HUDEP-2 (cell line): ENCODE measurements around the gene ATP5F1D.

Experiments used
- DNase-seq, 76 experiments: peaks; one replicate each; lab custom pipeline; 2025; ENCODE audit not compliant: unreplicated experiment in 76 of 76; lab: John Stamatoyannopoulos, UW

ATP5F1D gene

GRCh38 chr19:1245494-1246264 is 4.1 kb downstream of the ATP5F1D start:
- DNase-seq = no peak

DNA sequence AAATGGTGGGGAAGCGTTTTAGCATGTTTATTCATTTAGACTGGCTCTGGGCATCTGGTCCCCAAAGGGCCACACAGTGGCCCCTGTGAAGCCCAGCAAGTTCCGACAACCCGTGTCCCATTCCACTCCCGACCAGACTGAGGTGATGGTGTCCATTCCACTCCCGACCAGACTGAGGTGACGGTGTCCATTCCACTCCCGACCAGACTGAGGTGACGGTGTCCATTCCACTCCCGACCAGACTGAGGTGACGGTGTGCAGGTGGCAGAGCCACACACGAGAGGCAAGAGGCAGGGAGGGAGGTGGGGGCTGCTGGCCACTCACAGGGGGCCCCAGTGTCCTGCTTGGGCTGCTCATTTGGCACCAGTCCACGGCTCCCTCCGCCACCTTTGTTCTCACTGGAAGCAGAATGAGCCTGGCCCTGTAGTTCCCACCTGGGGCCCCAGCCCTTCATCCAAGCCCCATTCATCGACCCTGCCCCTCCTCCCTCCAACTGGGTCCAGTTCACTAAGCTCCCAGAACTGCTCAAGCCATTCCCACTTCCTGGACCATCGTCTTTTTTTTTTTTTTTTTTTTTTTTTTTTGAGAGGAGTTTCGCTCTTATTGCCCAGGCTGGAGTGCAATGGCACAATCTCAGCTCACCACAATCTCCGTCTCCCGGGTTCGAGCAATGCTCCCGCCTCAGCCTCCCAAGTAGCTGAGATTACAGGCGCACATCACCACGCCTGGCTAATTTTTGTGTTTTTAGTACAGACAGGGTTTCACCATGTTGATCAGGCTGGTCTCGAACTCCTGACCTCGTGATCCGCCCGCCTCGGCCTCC is 4.9 kb downstream of the ATP5F1D start:
- peak in 1 of 76 experiments; percentile 37 for DNase-seq

DNA sequence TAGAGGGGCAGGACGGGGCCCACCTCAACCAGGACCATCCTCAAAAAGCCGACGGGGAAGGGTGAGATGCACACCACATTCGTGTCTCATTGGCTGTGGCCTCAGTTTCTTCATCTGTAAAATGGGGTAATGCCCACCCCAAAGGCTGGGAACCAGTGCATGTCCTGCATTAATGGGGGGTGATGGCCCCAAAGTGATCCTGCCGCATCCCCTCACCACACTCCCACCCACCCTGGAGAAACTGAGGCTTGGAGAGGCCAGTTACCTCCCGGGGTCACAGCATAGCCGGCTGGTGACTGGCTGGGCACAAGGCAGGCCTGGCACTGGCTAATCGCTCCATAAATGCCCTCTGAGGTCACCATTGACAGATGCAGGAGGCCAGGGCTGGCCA is 6.2 kb downstream of the ATP5F1D start:
- no peak for DNase-seq

- peak in 63 of 76 experiments; percentile 39 to 95 (median 71) for DNase-seq
Measured at GRCh38 chr19:1248139-1248785, 6.7 kb downstream of the ATP5F1D start, which contains the start of gene MIDN. Gene MIDN (plus strand): TSS chr19:1248583. CDS start chr19:1250297, 1,714 bp downstream.

DNA sequence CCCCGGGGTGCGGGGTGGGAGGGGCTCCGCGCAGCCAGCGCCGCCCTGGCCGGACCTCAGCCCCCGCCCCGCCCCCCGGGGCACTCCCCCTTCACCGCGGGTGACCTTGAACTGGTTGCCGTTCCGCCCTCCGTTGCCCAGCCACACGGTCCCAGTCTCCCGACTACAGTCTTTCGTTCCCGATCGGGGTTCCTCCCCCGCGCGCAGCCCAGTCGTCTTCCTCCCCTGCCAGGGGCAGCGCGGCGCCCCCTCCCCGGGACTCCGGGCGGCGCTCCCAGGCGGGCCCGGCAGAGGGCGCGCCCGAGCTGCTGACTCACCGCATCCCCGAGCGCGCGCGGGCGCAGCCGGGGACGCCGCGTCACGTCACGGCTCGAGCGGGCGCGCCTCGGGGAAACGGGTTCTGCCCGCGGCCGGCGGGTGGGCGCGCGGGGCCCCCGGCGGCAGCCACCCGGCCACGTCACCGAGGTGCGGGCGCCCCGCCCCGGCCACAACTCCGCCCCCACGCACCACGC is 7.3 kb downstream of the ATP5F1D start:
- peak in 55 of 76 experiments; percentile 32 to 95 (median 75) for DNase-seq

- DNase-seq = peak in 72 of 76 experiments; percentile 52 to 98 (median 94)
Measured at GRCh38 chr19:1249298-1249989, 7.9 kb downstream of the ATP5F1D start.

- peak in 1 of 76 experiments; percentile 64 for DNase-seq
Measured at GRCh38 chr19:1249990-1250436, 8.5 kb downstream of the ATP5F1D start.

GRCh38 chr19:1250437-1251260 is 9.1 kb downstream of the ATP5F1D start:
- peak in 31 of 76 experiments; percentile 19 to 59 (median 38) for DNase-seq

DNA sequence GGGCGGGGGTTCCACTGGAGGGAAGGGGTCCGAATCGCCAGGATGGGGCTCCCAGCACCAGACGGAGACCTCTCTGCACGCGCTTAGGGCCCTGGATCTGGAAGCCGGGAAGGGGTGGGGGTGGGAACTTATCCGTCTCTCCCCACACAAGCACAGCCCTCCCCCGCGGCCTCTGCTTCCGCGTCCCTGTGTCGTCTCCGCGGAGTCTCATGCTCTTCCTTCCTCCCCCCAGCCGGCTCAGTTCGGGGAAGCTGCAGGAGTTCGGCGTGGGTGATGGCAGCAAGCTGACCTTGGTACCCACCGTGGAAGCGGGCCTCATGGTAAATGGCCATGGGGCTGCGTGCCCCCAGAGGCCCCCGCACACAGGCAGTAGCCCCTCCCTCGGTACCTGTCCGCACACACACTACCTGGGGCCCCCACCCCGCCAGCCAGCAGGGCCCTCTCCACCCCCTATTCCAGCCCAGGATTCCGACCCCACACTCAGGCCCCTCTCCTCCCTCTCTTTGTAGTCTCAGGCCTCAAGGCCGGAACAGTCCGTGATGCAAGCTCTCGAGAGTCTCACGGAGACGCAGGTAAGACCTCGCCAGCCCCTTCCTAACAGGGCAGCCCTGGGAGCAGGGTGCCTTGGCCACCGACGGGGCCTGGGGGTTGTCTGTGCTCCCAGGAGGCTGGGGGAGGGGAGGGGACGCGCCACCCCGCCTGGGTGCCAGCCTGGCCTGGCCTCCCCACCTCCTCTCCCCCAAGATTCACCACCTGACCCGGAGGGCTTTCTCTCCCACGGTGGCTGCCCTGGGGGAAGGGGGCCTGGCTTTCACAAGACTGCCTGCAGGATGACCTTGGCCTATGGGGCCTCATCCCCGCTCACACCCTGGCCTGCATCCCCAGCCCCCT is 10.0 kb downstream of the ATP5F1D start:
- peak in 59 of 76 experiments; percentile 25 to 83 (median 63) for DNase-seq

- DNase-seq = peak in 61 of 76 experiments; percentile 37 to 93 (median 72)
Measured at GRCh38 chr19:1252221-1252820, 10.8 kb downstream of the ATP5F1D start.

DNA sequence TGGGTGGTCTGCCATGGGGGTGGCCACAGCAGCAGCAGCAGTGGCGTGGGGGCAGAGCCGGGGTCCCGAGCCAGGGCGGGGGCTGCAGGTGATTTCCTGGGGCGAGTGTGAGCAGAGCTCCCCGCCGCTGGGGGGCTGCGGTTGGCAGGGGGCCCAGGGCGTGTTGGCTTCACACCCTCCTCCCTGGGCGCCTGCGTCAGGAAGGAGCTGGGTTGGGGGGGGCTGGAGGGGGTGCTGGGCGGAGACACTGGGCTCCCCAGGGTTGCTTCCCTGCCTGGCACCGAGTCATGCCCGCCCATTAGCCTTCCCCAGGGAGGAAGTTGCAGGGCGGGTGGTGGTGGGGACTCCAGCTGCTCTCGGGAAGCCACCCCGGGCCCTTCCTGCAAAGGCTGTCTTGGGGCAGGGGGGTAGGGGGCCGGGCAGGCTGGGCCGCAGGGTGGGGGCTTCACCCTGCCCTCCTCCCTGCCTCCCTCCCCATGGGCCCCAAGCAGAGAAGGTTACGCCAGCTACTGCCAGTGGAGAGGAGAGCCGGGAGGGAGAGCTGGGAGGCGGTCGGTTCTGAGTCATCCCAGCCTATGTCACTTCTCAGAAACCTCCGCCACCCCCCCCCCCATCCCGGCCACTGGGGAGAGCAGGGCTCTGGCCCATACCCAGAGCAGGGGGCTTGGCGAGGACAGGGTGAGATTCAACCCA is 11.4 kb downstream of the ATP5F1D start:
- peak in 70 of 76 experiments; percentile 79 to 99 (median 93) for DNase-seq

DNA sequence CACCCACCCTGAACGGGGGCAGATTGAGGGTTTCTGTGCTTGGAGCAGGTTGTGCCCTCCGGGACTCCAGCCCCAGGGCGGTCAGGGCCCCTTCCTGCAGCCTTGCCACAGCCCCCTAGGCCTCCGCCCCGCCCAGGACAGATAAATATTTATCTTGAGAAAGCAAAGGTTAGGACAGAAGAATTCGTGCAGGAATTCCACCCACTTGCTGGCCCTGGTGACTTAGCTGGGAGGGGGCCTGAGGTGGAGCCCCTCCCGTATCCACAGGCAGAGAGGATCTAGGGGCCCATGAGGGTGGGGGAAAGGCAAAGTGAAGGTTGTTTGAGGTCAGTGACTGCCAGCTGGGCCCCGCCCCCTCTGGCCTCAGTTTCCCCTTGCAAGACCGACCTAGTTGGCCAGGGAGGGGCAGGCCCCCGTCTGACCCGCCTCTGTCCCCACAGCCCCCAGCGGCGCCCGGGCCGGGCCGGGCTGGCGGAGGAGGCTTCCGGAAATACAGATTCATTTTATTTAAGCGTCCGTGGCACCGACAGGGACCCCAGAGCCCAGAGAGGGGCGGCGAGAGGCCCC is 12.0 kb downstream of the ATP5F1D start:
- peak in 7 of 76 experiments; percentile 63 to 91 (median 89) for DNase-seq

DNA sequence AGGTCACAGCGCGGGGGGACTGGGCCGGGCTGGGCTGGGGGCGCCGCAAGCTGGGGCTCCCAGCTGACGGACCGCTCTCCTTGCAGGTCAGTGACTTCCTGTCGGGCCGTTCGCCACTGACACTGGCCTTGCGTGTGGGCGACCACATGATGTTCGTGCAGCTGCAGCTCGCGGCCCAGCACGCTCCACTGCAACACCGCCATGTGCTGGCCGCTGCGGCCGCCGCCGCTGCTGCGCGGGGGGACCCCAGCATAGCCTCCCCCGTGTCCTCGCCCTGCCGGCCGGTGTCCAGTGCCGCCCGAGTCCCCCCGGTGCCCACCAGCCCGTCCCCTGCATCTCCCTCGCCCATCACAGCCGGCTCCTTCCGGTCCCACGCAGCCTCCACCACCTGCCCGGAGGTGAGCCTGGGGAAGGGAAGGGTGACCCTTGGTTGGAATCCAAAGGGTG is 12.6 kb downstream of the ATP5F1D start:
- no peak for DNase-seq

DNA sequence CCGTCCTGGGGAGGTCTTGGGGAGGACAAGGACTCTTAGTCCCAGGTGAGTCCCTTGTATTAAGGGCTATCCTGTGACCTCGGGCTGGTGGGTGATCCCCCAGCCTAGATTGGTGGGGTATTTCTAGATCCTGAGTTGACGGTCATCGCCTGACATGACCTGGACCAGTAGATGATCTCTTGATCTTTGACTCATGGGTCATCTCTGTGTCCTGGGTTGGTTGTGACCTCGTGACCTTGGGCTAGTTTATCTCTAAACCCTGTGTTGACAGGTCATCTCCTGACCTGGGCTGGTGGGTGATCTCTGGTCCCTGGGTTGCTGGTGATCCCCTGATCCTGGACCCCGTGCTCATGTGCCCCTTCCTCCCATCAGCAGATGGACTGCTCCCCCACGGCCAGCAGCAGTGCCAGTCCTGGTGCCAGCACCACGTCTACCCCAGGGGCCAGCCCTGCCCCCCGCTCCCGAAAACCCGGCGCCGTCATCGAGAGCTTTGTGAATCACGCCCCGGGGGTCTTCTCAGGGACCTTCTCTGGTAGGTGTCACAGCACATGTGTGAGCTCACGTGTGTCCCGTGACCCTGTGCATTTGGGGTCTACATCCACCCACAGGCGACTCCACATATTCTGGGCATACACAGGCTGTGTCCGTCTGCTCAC is 13.1 kb downstream of the ATP5F1D start:
- DNase-seq = no peak

GRCh38 chr19:1255186-1256161 is 13.9 kb downstream of the ATP5F1D start:
- no peak for DNase-seq
